ENCODE measurements around the gene OR4D9.

The OR4D9 gene

GRCh38 chr11:59510941-59511589, at the start of gene OR4D9:
OR4D9 (plus strand) TSS chr11:59511539; CDS start chr11:59514913, 3,374 bp downstream.
- H3K4me3 ChIP-seq (ENCODE audit: low read depth, low read length), result no peak within 1 kb of the TSS
- TF ChIP-seq, protein P1, sequence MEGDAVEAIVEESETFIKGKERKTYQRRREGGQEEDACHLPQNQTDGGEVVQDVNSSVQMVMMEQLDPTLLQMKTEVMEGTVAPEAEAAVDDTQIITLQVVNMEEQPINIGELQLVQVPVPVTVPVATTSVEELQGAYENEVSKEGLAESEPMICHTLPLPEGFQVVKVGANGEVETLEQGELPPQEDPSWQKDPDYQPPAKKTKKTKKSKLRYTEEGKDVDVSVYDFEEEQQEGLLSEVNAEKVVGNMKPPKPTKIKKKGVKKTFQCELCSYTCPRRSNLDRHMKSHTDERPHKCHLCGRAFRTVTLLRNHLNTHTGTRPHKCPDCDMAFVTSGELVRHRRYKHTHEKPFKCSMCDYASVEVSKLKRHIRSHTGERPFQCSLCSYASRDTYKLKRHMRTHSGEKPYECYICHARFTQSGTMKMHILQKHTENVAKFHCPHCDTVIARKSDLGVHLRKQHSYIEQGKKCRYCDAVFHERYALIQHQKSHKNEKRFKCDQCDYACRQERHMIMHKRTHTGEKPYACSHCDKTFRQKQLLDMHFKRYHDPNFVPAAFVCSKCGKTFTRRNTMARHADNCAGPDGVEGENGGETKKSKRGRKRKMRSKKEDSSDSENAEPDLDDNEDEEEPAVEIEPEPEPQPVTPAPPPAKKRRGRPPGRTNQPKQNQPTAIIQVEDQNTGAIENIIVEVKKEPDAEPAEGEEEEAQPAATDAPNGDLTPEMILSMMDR (IDR thresholded peaks at IDR 0.05; ENCODE audit: low read depth, low read length), result no peak

DNA sequence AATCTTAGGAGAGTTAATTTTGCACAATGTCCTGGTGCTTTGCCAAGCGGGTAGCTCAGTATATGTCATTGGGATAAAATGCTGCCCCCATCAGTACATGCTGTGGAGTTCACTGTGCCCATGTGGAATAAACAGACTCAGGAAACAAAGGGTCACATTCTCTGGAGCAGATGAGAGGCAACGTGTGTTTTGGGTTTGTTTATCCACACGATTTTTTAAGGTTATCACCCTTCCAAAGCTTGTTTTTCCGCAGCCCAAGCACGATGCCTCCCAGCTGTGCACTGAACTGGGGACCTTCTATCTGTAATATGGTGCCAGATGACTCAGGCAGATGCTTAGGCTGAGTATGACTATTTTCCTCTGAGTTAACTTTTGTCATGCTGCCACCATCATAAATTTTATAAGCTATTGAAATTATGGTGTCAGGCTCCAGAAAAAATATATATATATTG, 48.1 kb upstream of the OR4D9 start:
- H3K4me3 ChIP-seq (ENCODE audit: low read depth, low read length), result no peak overlapping the region
- TF ChIP-seq, protein P1 (IDR thresholded peaks at IDR 0.05; ENCODE audit: low read depth, low read length), result no peak

DNA sequence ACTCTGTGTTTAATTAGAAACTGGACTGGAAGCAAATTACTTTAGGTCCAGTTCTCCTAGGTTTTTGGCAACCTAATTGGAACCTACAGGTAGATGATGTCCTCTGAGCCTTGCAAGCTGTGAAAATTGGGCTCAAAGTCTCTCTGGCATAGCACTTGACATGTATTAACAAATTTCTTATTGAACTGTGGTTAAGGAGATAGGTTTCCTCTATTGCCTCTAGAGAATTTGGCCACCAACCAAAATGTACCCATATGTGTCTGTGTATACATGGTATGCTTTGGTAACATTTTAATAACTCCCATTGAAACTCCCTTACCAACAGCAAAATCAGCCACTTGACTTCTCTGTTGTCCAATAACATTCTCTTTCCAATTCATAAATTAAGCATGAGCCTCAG, 38.3 kb upstream of the OR4D9 start, which contains the start of gene OR4D10:
TSS of gene OR4D10 (plus strand) at position 301 of the 400 bp plus-strand sequence. CDS start 4,115 bp downstream, outside the sequence.
- TF ChIP-seq, protein P1 (IDR thresholded peaks at IDR 0.05; ENCODE audit: low read depth, low read length), result no peak
- no peak within 1 kb of the TSS for H3K4me3 ChIP-seq (ENCODE audit: low read depth, low read length)

DNA sequence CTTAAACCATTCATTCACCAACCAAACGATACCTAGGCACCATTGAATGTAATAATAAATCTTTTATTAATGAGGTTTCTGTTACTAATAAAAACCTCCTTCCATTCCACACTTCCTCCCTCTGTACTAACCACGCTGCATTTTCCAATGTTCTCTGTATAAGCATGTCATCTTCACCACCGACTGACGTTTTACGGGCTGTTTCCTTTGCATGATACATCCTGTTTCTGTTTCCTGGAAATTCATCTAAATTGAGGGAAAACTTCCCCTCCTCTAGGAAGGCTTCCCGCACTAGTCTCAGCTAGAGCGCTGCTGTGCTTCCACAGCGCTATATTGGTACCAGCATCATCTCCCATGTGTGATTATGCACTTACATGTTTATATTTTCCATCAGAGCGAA, 36.2 kb upstream of the OR4D9 start:
- H3K4me3 ChIP-seq (ENCODE audit: low read depth, low read length), result no peak overlapping the region
- TF ChIP-seq, protein P1 (IDR thresholded peaks at IDR 0.05; ENCODE audit: low read depth, low read length), result no peak

DNA sequence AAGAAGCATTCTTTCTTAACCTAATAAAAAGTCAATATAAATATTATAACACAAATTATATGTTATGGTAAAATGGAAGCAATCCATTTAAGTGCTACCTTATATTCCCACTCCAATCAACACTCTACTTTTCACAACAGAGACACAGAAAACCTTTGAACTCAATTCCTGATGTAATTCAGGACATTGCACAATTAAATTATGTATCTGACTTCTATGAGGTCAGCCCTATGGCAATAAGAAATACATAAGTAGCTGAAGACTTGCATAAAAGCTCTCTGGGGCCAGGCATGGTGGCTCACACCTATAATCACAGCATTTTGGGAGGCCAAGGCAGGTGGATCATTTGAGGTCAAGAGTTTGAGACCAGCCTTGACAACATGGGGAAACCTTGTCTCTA, 31.4 kb upstream of the OR4D9 start:
- H3K4me3 ChIP-seq (ENCODE audit: low read depth, low read length), result no peak overlapping the region
- TF ChIP-seq, protein P1 (IDR thresholded peaks at IDR 0.05; ENCODE audit: low read depth, low read length), result no peak

GRCh38 chr11:59480359-59480758, 31.0 kb upstream of the OR4D9 start:
- TF ChIP-seq, protein P1 (IDR thresholded peaks at IDR 0.05; ENCODE audit: low read depth, low read length), result no peak
- H3K4me3 ChIP-seq (ENCODE audit: low read depth, low read length), result no peak overlapping the region

- TF ChIP-seq, protein P1 (IDR thresholded peaks at IDR 0.05; ENCODE audit: low read depth, low read length), result no peak
- H3K4me3 ChIP-seq (ENCODE audit: low read depth, low read length), result no peak overlapping the region
Measured at GRCh38 chr11:59501931-59502330, 9.4 kb upstream of the OR4D9 start.

Data from WI38 (cell line).